ENCODE measurements around the gene ARMH3. TPM values are rescaled to one million over a fixed set of nuclear protein-coding genes. Genes with fewer than 3 reads are reported as not detected.
"Not testable (repeated sequence)": the region's sequence is repeated elsewhere in the genome, so short reads cannot be mapped to it uniquely, and the experiment has no call there.

The ARMH3 gene
- total RNA-seq, 4 donors from 2014 or later: 9.7 to 14.9 (median 13.4) TPM

DNA sequence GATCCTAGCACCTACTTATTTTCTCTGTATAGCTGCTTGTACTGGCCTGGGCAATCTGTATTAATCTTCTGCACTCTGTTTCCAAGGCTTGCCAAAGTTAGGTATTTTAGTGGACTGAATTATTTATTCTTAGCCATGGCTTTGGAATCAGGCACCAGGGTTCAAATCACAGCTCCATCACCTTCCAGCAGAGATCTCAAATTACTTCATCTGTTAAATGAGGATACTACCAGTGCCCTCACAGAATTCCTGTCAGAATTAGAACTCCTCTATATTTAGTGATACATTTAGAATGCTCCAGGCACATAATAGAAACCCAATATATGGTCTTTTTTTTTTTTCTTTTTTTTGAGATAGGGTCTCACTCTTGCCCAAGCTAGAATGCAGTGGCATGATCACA, 17.6 kb downstream of the ARMH3 start:
- intact Hi-C loops (cut with DNase I; ENCODE audit: low total_unique reads): no loop called here
- ATAC-seq (peak; percentile 56 to 66), DNase-seq (no peak)
- no peaks in the 10 kb centered on the region for H3K27me3 ChIP-seq
- TF ChIP-seq POLR2A (IDR thresholded peaks at IDR 0.05): no peak
- no peaks in the 10 kb centered on the region for H3K9me3 ChIP-seq
- H3K4me3 ChIP-seq: no peak overlapping the region
- peaks cover 56 to 65% of the 10 kb centered on the region in 2 donors for H3K4me1 ChIP-seq
- H3K36me3 ChIP-seq: peaks cover 0 to under 1% of the 10 kb centered on the region in 2 donors
- in situ Hi-C loops (cut with MboI; ENCODE audit: low sequenced_read_pairs in 4 of 4): no loop called here
- peak overlapping the region in 2 of 4 donors; percentile 24 to 55 for H3K27ac ChIP-seq

DNA sequence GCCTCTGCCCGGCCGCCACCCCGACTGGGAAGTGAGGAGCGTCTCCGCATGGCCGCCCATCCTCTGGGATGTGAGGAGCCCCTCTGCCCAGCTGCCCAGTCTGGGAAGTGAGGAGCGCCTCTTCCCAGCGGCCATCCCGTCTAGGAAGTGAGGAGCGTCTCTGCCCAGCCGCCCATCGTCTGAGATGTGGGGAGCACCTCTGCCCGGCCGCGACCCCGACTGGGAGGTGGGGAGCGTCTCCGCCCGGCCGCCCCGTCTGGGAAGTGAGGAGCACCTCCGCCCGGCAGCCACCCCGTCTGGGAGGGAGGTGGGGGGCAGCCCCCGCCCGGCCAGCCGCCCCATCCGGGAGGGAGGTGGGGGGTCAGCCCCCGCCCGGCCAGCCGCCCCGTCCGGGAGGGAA, 20.2 kb downstream of the ARMH3 start:
- Histone ChIP-seq H3K36me3 (peaks cover 0 to 27% of the 10 kb centered on the region in 2 donors), H3K27ac (peak overlapping the region in 3 of 4 donors; percentile 55 to 75 (median 73)), H3K4me1 (peaks cover 41 to 46% of the 10 kb centered on the region in 2 donors)
- H3K9me3 ChIP-seq; ATAC-seq; DNase-seq; H3K27me3 ChIP-seq; intact Hi-C loops (cut with DNase I; ENCODE audit: low total_unique reads); H3K4me3 ChIP-seq; in situ Hi-C loops (cut with MboI; ENCODE audit: low sequenced_read_pairs in 4 of 4): not testable (repeated sequence)

DNA sequence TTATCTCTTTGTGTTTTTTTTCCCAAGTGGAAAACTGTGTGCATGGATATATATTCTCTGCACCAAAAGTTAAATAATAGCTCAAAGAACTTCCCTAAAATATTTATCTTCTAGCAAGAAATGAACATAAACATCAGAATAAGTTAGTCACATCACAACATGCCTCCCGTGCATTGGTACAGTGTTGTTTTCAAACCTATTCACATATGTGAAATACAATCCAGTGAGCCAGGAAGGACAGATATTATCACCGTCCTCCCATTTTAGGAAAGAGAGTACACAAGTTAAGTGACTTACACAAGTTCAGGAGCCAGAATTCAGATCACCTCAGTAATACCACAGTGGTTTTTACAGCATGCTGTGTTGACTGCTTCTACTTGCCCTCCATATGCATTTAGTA, 22.2 kb downstream of the ARMH3 start:
- in situ Hi-C loops (cut with MboI; ENCODE audit: low sequenced_read_pairs in 4 of 4) (no loop called here), intact Hi-C loops (cut with DNase I; ENCODE audit: low total_unique reads) (no loop called here)
- TF ChIP-seq, protein P1, sequence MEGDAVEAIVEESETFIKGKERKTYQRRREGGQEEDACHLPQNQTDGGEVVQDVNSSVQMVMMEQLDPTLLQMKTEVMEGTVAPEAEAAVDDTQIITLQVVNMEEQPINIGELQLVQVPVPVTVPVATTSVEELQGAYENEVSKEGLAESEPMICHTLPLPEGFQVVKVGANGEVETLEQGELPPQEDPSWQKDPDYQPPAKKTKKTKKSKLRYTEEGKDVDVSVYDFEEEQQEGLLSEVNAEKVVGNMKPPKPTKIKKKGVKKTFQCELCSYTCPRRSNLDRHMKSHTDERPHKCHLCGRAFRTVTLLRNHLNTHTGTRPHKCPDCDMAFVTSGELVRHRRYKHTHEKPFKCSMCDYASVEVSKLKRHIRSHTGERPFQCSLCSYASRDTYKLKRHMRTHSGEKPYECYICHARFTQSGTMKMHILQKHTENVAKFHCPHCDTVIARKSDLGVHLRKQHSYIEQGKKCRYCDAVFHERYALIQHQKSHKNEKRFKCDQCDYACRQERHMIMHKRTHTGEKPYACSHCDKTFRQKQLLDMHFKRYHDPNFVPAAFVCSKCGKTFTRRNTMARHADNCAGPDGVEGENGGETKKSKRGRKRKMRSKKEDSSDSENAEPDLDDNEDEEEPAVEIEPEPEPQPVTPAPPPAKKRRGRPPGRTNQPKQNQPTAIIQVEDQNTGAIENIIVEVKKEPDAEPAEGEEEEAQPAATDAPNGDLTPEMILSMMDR (IDR thresholded peaks at IDR 0.05 in 4 of 5, conservative IDR thresholded peaks at IDR 0.05 in 1 of 5): no peak
- TF ChIP-seq POLR2A (IDR thresholded peaks at IDR 0.05): no peak
- H3K4me1 ChIP-seq: peaks cover 26% of the 10 kb centered on the region in 2 donors
- DNase-seq (no peak), ATAC-seq (peak in 1 of 2 donors; percentile 56)
- no peaks in the 10 kb centered on the region for H3K27me3 ChIP-seq
- no peaks in the 10 kb centered on the region for H3K9me3 ChIP-seq
- no peak overlapping the region for H3K4me3 ChIP-seq
- H3K36me3 ChIP-seq: peaks cover 0 to 44% of the 10 kb centered on the region in 2 donors
- H3K27ac ChIP-seq: peak overlapping the region in 3 of 4 donors; percentile 8 to 75 (median 73)

DNA sequence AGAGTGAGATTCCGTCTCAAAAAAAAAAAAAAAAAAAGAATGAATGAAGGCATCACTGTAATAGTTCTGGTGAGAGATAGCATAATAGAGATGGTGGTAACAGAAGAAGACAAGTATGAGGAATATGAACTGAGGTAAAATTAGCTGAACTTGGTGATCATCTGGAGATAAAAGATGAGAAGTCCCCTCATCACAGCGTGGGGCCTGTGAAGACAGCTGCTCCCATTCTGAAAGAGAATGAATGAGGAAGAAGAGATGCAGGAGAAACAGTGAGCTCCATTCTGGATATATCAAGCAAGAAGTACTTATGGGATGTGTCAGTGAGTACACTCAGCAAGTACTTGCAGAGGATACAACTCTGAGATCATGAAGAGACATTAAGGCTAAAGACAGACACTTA, 28.7 kb downstream of the ARMH3 start:
- no peak overlapping the region for H3K27ac ChIP-seq
- H3K4me3 ChIP-seq: no peak overlapping the region
- DNase-seq (no peak), ATAC-seq (no peak)
- H3K27me3 ChIP-seq: no peaks in the 10 kb centered on the region
- H3K4me1 ChIP-seq: no peaks in the 10 kb centered on the region
- H3K9me3 ChIP-seq: no peaks in the 10 kb centered on the region
- H3K36me3 ChIP-seq: peaks cover 0 to 86% of the 10 kb centered on the region in 2 donors
- TF ChIP-seq, protein P1 (IDR thresholded peaks at IDR 0.05 in 4 of 5, conservative IDR thresholded peaks at IDR 0.05 in 1 of 5): no peak
- no peak for TF ChIP-seq POLR2A (IDR thresholded peaks at IDR 0.05)
- in situ Hi-C loops (cut with MboI; ENCODE audit: low sequenced_read_pairs in 4 of 4) (no loop called here), intact Hi-C loops (cut with DNase I; ENCODE audit: low total_unique reads) (no loop called here)

DNA sequence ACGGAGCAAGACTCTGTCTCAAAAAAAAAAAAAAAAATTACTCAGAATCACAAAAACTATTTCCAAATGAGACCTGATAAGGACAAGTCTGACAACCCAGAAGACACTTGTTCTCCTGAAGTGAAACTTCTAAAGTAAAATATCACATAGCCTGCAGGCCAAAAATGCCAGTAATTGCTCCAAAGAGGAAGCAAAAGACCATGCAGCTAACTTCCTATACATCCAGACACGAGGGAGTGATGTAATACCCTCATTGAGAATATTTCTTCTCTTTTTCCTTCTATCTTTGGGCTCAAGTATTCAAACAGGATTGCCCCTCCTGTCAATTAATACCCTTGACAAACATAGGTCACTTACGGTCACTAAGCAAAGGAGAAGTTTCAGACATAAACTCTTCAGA, 31.2 kb downstream of the ARMH3 start:
- ATAC-seq: no peak
- Histone ChIP-seq H3K9me3 (no peaks in the 10 kb centered on the region), H3K4me3 (no peak overlapping the region), H3K36me3 (peaks cover 0 to 86% of the 10 kb centered on the region in 2 donors), H3K27me3 (no peaks in the 10 kb centered on the region), H3K4me1 (no peaks in the 10 kb centered on the region), H3K27ac (no peak overlapping the region)
- TF ChIP-seq, protein P1 (IDR thresholded peaks at IDR 0.05 in 4 of 5, conservative IDR thresholded peaks at IDR 0.05 in 1 of 5): no peak
- no peak for TF ChIP-seq POLR2A (IDR thresholded peaks at IDR 0.05)
- in situ Hi-C loops (cut with MboI; ENCODE audit: low sequenced_read_pairs in 4 of 4) (no loop called here), intact Hi-C loops (cut with DNase I; ENCODE audit: low total_unique reads) (no loop called here)
- no peak for DNase-seq

DNA sequence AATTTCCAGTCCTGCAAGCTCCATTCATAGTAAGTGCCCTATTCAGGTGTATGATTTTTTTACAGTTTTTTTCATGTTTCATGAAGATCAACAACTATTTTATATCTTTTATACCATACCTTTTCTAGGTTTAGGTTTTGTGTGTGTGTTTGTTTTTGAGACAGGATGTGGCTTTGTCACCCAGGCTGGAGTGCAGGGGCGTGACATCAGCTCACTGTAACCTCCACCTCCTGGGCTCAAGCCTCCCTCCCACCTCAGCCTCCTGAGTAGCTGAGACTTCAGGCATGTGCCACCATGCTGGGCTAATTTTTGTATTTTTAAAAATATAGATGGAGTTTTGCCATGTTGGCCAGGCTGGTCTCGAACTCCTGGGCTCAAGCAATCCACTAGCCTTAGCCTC, 35.0 kb downstream of the ARMH3 start:
- Histone ChIP-seq H3K4me3 (no peak overlapping the region), H3K36me3 (peaks cover 0 to 82% of the 10 kb centered on the region in 2 donors), H3K27me3 (no peaks in the 10 kb centered on the region), H3K4me1 (peaks cover 12 to 13% of the 10 kb centered on the region in 2 donors), H3K9me3 (no peaks in the 10 kb centered on the region), H3K27ac (no peak overlapping the region)
- no peak for DNase-seq
- intact Hi-C loops (cut with DNase I; ENCODE audit: low total_unique reads) (no loop called here), in situ Hi-C loops (cut with MboI; ENCODE audit: low sequenced_read_pairs in 4 of 4) (no loop called here)
- no peak for TF ChIP-seq POLR2A (IDR thresholded peaks at IDR 0.05)
- TF ChIP-seq, protein P1 (IDR thresholded peaks at IDR 0.05 in 4 of 5, conservative IDR thresholded peaks at IDR 0.05 in 1 of 5): no peak
- ATAC-seq: no peak

Measured in gastrocnemius medialis (tissue), 4 donors.